Measurements from ENCODE around the gene MAP3K13.
"Not testable (repeated sequence)": the region's sequence is repeated elsewhere in the genome, so short reads cannot be mapped to it uniquely, and the experiment has no call there.

The MAP3K13 gene

GRCh38 chr3:185397676-185398075, 34.7 kb downstream of the MAP3K13 start:
- no peak for DNase-seq (ENCODE audit: low read depth)

GRCh38 chr3:185399737-185400667, 37.1 kb downstream of the MAP3K13 start:
- DNase-seq (ENCODE audit: low read depth) = no peak

- no peak for DNase-seq (ENCODE audit: low read depth)
Observed at GRCh38 chr3:185400866-185401265, 37.9 kb downstream of the MAP3K13 start.

DNA sequence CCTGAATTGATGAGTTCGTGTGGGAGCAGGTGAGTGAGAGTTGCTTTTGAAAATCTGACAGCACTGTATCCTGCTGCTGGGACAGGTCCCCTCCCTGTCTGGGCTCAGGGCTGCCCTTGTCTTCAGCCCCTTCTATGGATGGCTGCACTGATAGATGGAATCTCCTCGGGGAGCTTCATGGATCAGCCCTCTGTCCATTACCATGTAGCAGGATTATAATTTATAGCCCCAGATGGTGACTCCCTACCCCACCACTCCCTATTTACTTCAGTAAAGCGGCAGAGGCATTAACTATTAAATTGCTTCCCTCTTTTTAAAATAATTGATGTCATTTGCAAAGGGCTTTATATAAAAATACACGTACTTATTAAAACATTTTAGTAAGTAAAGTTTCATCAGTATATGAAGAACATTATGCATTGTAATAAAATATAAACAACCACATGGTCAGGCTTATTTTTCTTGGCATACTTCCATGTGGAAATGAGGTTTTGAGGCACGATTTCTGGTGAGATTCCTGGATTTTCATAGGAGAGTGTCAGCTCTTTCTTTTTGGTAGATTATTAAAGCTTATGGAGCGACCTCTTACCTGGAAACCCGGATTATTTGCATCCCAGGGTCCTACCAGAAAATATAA, 38.5 kb downstream of the MAP3K13 start:
- DNase-seq (ENCODE audit: low read depth) = no peak

DNA sequence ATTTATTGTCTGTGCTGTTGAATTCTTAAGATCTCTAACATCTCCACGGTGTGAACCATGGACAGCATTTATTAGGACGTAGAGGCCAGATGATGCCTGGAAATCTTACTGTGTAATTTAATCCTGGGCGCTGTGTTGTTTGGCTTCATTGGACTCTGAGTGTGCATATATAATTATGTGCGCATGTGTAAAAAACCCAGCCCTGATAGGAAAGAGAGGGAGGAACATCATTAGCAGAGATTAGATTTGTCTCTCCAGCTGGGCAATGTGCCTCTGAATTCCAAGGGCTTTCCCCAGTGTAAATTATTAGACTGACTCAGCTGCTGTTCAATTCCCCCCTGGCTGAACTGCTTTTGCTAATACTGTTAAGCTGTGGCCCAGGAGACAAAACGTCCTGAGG, 39.6 kb downstream of the MAP3K13 start:
- DNase-seq (ENCODE audit: low read depth) = no peak

DNA sequence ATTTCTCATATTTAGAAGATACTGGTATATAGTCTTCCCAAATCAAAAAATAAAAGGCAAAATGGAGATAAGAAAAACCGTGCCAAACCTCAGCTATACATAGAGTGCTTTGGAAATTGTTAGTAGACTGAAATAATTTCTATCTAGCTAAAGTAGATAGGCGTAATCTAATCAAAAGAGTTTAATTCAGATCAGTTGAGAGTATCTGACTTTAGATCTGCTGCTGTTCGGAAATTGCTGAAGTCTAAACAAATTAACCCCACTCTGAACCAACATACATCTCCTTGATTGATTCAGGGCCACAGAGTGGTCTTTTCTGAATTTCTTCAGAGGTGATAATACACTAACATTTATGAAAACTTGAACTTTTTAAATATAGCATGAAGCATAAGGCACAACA, 40.1 kb downstream of the MAP3K13 start:
- no peak for DNase-seq (ENCODE audit: low read depth)

GRCh38 chr3:185405243-185405642, 42.3 kb downstream of the MAP3K13 start:
- DNase-seq (ENCODE audit: low read depth) = no peak

DNA sequence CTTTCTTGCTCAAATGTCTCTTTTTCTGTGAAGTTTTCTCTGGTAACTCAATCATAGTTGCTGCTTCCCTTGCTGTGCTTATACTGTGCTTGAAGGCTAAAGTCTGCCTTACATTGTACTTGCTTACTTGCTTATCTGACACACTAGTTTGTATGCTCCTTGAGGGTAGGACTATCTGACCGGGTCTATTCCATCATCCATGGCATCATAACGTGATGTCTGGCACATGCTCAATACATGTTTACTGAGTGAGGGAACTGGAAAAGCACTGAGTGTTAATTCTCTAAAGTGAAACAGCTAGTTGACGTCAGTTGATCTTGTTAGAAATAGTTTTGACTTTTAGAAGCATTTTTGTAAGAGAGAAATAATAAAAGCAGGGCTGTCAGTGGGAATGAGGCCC, 42.7 kb downstream of the MAP3K13 start:
- no peak for DNase-seq (ENCODE audit: low read depth)

DNA sequence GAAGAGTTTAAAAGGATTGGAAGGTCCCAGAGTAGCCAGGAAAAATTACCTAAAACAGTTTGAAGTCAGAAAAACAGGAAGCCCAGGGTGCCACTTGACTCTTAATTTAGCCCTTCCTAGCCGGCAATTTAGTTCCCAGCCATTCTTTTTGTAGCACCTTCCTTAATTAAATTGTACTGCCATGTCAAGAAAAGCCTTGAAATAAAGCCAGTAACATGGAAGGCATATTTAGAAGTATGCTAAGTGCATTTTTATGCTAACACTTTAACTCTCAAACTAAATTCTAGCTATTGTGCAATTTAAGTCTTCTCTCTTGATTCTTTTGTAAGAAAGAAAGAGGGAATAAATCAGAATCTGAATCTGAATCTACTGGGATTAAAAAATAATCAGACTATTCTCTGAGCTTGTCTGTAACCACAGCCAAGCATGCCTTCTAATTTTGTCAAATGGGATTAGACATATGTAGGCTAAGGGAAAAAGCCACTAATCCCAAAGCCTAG, 43.2 kb downstream of the MAP3K13 start:
- no peak for DNase-seq (ENCODE audit: low read depth)

DNA sequence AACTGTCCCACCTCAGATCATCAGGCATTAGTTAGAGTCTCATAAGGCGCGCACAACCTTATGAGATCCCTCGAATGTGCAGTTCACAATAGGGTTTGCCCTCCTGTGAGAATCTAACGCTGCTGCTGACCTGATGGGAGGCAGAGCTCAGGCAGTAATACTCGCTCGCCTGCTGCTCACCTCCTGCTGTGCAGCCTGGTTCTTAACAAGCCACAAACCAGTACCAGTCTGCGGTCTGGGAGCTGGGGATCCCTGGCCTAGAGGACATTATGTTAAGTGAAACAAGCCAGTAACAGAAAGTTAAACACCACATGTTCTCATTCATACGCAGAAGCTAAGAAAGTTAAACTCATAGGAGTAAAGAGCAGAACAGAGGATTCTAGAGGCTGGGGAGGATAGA, 47.0 kb downstream of the MAP3K13 start:
- DNase-seq (ENCODE audit: low read depth) = no peak

DNA sequence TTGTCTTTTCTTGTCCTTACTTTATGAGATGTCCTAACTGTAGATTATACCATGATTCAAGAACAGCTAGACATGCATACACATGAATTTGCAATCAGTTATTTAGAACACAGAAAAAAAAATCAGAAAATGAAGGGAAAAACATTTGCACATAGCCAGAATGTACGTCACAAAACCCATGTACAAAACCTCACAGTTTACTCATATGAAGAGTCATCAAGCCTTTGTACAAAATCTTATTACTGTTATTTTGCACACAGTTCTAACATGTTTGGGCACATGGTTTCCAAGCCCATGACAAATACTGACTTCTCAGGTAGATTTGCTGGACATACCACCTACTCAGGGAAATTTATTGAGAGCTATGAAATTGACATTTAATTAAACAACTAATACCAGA, 48.2 kb downstream of the MAP3K13 start:
- no peak for DNase-seq (ENCODE audit: low read depth)

- DNase-seq (ENCODE audit: low read depth) = no peak
Observed at GRCh38 chr3:185416513-185416912, 53.6 kb downstream of the MAP3K13 start.

GRCh38 chr3:185418561-185418977, 55.6 kb downstream of the MAP3K13 start:
- DNase-seq (ENCODE audit: low read depth) = not testable (repeated sequence)

GRCh38 chr3:185420762-185421161, 57.8 kb downstream of the MAP3K13 start:
- DNase-seq (ENCODE audit: low read depth) = no peak

GRCh38 chr3:185421577-185422232, 58.8 kb downstream of the MAP3K13 start:
- no peak for DNase-seq (ENCODE audit: low read depth)

DNA sequence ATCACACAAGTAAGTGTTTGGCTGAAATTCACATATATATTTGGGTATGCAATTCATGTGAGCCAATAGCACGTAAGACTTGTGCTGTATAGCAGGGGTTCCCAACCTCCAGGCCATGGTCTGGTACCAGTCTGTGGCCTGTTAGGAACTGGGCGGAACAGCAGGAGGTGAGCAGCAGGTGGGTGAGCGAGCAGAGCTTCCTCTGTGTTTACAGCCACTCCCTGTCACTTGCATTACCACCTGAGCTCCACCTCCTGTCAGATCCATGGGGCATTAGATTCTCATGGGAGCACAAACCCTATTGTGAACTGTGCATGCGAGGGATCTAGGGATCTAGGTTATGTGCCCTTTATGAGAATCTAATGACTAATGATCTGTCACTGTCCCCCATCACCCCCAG, 59.7 kb downstream of the MAP3K13 start:
- DNase-seq (ENCODE audit: low read depth) = no peak

- no peak for DNase-seq (ENCODE audit: low read depth)
Observed at GRCh38 chr3:185423178-185423577, 60.2 kb downstream of the MAP3K13 start.

DNA sequence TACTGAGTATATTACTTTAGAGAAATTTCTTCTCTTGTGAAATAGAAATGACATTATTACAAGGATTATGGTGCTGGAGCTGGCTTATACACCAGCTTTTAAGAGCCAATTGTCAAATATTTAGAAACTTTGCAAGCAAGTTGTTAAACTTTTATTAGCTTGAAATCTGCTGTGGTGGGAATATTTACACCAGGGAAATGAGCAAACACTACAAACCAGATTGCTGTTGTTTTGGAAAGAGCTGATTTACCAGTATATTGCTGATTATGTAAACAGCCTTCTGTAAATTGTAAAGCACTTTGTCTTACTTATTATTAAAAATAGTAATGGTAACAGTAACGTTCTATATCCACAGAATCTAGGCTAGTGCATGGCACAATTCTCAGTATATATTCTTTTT, 61.5 kb downstream of the MAP3K13 start:
- DNase-seq (ENCODE audit: low read depth) = no peak

GRCh38 chr3:185430375-185430774, 67.4 kb downstream of the MAP3K13 start:
- no peak for DNase-seq (ENCODE audit: low read depth)

- DNase-seq (ENCODE audit: low read depth) = no peak
Observed at GRCh38 chr3:185439745-185440466, 77.0 kb downstream of the MAP3K13 start.

GRCh38 chr3:185442031-185442430, 79.1 kb downstream of the MAP3K13 start:
- no peak for DNase-seq (ENCODE audit: low read depth)

GRCh38 chr3:185444329-185444728, 81.4 kb downstream of the MAP3K13 start:
- DNase-seq (ENCODE audit: low read depth) = no peak
